ENCODE results near the gene PHRF1.

The PHRF1 gene

GRCh38 chr11:532527-532985, 43.7 kb upstream of the PHRF1 start:
- no peak for DNase-seq (ENCODE audit: extremely low read depth, low read depth)
- no peak for TF ChIP-seq CTCF (IDR thresholded peaks at IDR 0.05; ENCODE audit: low read depth, low read length)

GRCh38 chr11:532986-533585, 43.2 kb upstream of the PHRF1 start:
- no peak for TF ChIP-seq CTCF (IDR thresholded peaks at IDR 0.05; ENCODE audit: low read depth, low read length)
- no peak for DNase-seq (ENCODE audit: extremely low read depth, low read depth)

- TF ChIP-seq CTCF (IDR thresholded peaks at IDR 0.05; ENCODE audit: low read depth, low read length) = no peak
- DNase-seq (ENCODE audit: extremely low read depth, low read depth) = no peak
Observed at GRCh38 chr11:533586-534395, 42.5 kb upstream of the PHRF1 start.

GRCh38 chr11:534396-535209, 41.7 kb upstream of the PHRF1 start:
- TF ChIP-seq CTCF (IDR thresholded peaks at IDR 0.05; ENCODE audit: low read depth, low read length) = no peak
- no peak for DNase-seq (ENCODE audit: extremely low read depth, low read depth)

GRCh38 chr11:535210-535518, 41.1 kb upstream of the PHRF1 start:
- no peak for TF ChIP-seq CTCF (IDR thresholded peaks at IDR 0.05; ENCODE audit: low read depth, low read length)
- no peak for DNase-seq (ENCODE audit: extremely low read depth, low read depth)

GRCh38 chr11:535519-536454, 40.5 kb upstream of the PHRF1 start, which contains the start of gene HRAS:
HRAS (minus strand) TSS chr11:535576.
- DNase-seq (ENCODE audit: extremely low read depth, low read depth) = peak; percentile 89
- TF ChIP-seq CTCF (IDR thresholded peaks at IDR 0.05; ENCODE audit: low read depth, low read length) = no peak
